Stomach (tissue), 9 donors: ENCODE measurements around the gene PARS2. TPM values are rescaled to one million over a fixed set of nuclear protein-coding genes. Genes with fewer than 3 reads are reported as not detected.

Experiments
- DNase-seq, 2 donors: peaks; one replicate each; pipeline versions ENCODE4 v3.0.0 to v3.0.0-alpha.2; 2013 to 2019
- H3K27ac ChIP-seq, 5 donors: fragments of 200-600 bp in 4 of 5; sonication (generic) in 4 of 5; one replicate each; pipeline ENCODE4 v1.5.1; 2013 to 2019; ENCODE audit warnings: mild to moderate bottlenecking in 1 of 5, moderate library complexity in 1 of 5
- H3K27me3 ChIP-seq, 3 donors: fragments of 200-600 bp; sonication (generic); one replicate each; pipeline ENCODE4 v1.5.1; 2017 to 2019; ENCODE audit warnings: mixed run types in 1 of 3
- H3K36me3 ChIP-seq, 4 donors: fragments of 200-600 bp; sonication (generic); 1 replicate in 3 of 4; 2 replicates in 1 of 4; pipeline ENCODE4 v1.5.1; 2016 to 2019
- H3K4me1 ChIP-seq, 4 donors: fragments of 200-600 bp; sonication (generic); one replicate each; pipeline ENCODE4 v1.5.1; 2016 to 2019
- H3K4me3 ChIP-seq, 4 donors: fragments of 200-600 bp; sonication (generic) in 3 of 4; one replicate each; pipeline ENCODE4 v1.5.1; 2016 to 2019; ENCODE audit warnings: mild to moderate bottlenecking in 1 of 4
- H3K9me3 ChIP-seq, 4 donors: fragments of 200-600 bp; sonication (generic); one replicate each; pipeline ENCODE4 v1.5.1; 2016 to 2019
- EP300 ChIP-seq: sonication (generic); formaldehyde crosslinking; IDR thresholded peaks from one replicate; pipeline ENCODE4 v1.6.1; 2017; ENCODE audit warnings: antibody characterized with exemption
- POLR2A ChIP-seq, 4 donors: fragments of 450-650 bp; IDR thresholded peaks; one replicate each; pipeline ENCODE4 v1.6.1; 2016; ENCODE audit warnings: antibody characterized with exemption in 4 of 4, control low read depth in 2 of 4, mild to moderate bottlenecking in 1 of 4, moderate library complexity in 1 of 4
- POLR2AphosphoS5 ChIP-seq, 3 donors: sonication (generic); formaldehyde crosslinking; IDR thresholded peaks; one replicate each; pipeline ENCODE4 v1.6.1; 2016; ENCODE audit warnings: antibody characterized with exemption in 3 of 3
- WGBS, 5 donors: extraction: QIAGEN DNeasy Blood & Tissue Kit in 3 of 5; methylation state at CpG; one replicate each; pipeline versions ENCODE4 v1.1.5 to v1.1.7; 2013 to 2018; 5-methylcytosine and 5-hydroxymethylcytosine counted together
- intact Hi-C: fragments of 100-400 bp; cut with DNase I; formaldehyde crosslinking; loops from one replicate; pipeline ENCODE4 v1.15.1; 2023; ENCODE audit warnings: low total_unique reads
- polyA plus RNA-seq, 3 donors: library from polyadenylated mRNA; stranded (reverse); fragments of 200-250 nt; gene quantifications; one replicate each; pipeline ENCODE4 v1.2.3, GENCODE V29; 2013
- total RNA-seq, 5 donors: library from RNA; depleted of rRNA; stranded (reverse); fragments of >200 nt; gene quantifications; one replicate each; pipeline versions ENCODE4 v1.1.0 to v1.2.3, GENCODE V29; 2014 to 2016
- TF ChIP-seq, protein P1 (sequence below), 7 experiments: fragments of 450-650 bp in 4 of 7; fragments of 200-600 bp in 3 of 7; sonication (generic) in 3 of 7; IDR thresholded peaks; one replicate each; pipeline ENCODE4 v1.5.1; 2016 to 2019; ENCODE audit warnings: antibody characterized with exemption in 7 of 7, control low read depth in 2 of 7, mild to moderate bottlenecking in 1 of 7
- donor health status: healthy with polysubstance abuse.
- donor health status: Bipolar disorder and iron deficiency.
- donor health status: healthy.

Gene PARS2
- total and polyA plus RNA-seq, 8 donors: 0.29 to 3.6 (median 1.8) TPM; not detected in 1

DNA sequence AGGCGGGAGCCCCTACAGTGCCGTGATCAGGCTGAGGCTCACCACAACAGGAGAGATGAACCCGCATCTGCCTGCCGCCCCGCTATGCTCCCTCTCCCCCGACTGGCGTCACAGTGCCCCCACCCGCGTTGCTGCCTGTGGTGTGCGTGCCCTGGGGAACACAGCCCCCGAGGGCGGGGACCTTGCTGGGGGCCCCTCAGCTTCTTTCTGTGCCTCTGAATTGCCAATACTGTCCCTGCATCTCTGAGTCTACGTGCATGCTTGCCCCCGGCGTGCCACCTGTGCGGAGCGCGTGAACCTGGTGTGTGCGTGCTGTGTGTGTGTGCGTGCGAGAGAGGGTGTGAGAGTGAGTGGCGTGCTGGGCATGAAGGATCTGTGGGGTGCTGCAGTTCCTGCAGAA, 10.3 kb downstream of the PARS2 start:
- WGBS, 5 donors: 93 to 96% (median 95%) methylated on average over 18 to 22 of the region's 22 CpGs
- DNase-seq: no peak
- intact Hi-C loops: no loop called here
- Histone ChIP-seq H3K4me1 (no peaks in the 10 kb centered on the region), H3K36me3 (peaks cover 14 to 37% (median 34%) of the 10 kb centered on the region in 4 donors), H3K9me3 (no peaks in the 10 kb centered on the region), H3K27me3 (no peaks in the 10 kb centered on the region), H3K4me3 (no peak overlapping the region), H3K27ac (no peak overlapping the region)
- TF ChIP-seq POLR2A (IDR thresholded peaks at IDR 0.05): no peak
- TF ChIP-seq, protein P1, sequence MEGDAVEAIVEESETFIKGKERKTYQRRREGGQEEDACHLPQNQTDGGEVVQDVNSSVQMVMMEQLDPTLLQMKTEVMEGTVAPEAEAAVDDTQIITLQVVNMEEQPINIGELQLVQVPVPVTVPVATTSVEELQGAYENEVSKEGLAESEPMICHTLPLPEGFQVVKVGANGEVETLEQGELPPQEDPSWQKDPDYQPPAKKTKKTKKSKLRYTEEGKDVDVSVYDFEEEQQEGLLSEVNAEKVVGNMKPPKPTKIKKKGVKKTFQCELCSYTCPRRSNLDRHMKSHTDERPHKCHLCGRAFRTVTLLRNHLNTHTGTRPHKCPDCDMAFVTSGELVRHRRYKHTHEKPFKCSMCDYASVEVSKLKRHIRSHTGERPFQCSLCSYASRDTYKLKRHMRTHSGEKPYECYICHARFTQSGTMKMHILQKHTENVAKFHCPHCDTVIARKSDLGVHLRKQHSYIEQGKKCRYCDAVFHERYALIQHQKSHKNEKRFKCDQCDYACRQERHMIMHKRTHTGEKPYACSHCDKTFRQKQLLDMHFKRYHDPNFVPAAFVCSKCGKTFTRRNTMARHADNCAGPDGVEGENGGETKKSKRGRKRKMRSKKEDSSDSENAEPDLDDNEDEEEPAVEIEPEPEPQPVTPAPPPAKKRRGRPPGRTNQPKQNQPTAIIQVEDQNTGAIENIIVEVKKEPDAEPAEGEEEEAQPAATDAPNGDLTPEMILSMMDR (IDR thresholded peaks at IDR 0.05): no peak
- TF ChIP-seq POLR2AphosphoS5 (IDR thresholded peaks at IDR 0.05): no peak
- TF ChIP-seq EP300: no peak

- H3K27me3 ChIP-seq: no peaks in the 10 kb centered on the region
- H3K4me3 ChIP-seq: no peak overlapping the region
- whole genome bisulfite sequencing, 5 donors: 72 to 82% (median 76%) methylated on average over 4 of the region's 4 CpGs
- H3K9me3 ChIP-seq: no peaks in the 10 kb centered on the region
- DNase-seq: no peak
- peaks cover 0 to 11% (median 8%) of the 10 kb centered on the region in 4 donors for H3K36me3 ChIP-seq
- no peak overlapping the region for H3K27ac ChIP-seq
- TF ChIP-seq, protein P1 (IDR thresholded peaks at IDR 0.05): no peak
- no peak for TF ChIP-seq EP300
- intact Hi-C loops: no loop called here
- H3K4me1 ChIP-seq: no peaks in the 10 kb centered on the region
Observed at GRCh38 chr1:54751426-54751825, 12.9 kb downstream of the PARS2 start.

DNA sequence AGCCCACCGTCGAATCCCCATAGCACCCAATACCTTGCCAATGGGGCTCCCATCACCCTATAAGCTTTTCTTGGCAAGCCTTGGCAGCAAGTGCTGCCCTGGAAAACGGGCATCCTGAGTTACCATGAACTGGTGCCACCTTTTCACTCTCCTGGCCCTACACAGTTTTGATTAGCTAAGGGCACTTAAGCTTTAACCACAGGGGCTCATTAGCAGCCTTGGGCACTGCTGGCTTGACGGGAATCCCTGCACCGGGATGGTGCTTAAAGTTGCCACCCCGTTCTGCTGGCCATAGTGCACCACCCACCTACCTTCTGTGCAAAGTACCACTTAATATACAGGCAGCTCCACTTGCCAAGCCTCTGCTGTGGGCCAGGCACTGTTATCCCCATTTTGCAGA, 13.7 kb downstream of the PARS2 start:
- no peak overlapping the region for H3K4me3 ChIP-seq
- no peak for DNase-seq
- peaks cover 0 to 3% (median 1%) of the 10 kb centered on the region in 4 donors for H3K36me3 ChIP-seq
- no peaks in the 10 kb centered on the region for H3K4me1 ChIP-seq
- WGBS, 5 donors: 54 to 79% (median 63%) methylated on average over 6 of the region's 6 CpGs
- TF ChIP-seq POLR2AphosphoS5 (IDR thresholded peaks at IDR 0.05): no peak
- TF ChIP-seq, protein P1 (IDR thresholded peaks at IDR 0.05): no peak
- no peak for TF ChIP-seq EP300
- no peak for TF ChIP-seq POLR2A (IDR thresholded peaks at IDR 0.05)
- no peaks in the 10 kb centered on the region for H3K9me3 ChIP-seq
- no peaks in the 10 kb centered on the region for H3K27me3 ChIP-seq
- intact Hi-C loops: no loop called here
- H3K27ac ChIP-seq: no peak overlapping the region

DNA sequence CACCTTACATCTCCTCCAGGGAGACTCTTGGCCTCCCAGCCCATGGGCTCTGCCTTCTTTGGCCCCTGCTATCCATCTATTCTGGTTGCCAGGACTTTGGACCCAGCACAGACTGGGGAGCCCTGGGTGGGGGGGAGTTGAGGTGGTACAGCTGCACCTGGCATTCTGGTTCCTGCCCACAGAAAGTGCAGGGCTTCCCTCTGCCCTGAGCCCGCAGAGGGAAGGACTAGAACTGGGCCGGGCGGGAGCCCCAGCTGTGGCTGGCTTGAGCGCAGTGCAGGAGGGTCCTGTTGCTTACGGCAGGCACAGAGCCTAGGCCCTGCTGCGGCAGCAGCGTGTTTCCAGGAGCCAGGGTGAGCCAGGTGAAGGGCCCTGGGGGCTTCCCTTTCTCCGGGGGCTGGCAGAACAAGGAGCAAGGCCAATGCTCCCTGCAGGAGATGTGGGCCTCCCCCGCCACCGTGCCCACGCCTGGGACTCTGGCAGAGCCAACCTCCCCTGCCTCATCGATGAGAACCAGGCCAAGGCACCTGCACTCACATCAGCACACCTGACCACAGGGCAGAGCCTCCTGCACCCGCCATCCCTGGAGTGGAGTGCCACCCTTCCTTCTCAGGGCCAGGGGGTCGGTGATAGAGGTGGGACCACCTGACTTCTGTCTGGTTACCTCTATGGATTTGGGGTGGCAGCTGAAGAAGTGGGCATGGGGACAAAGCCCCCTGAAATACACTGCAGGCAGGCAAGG, 16.1 kb downstream of the PARS2 start:
- Histone ChIP-seq H3K27ac (no peak overlapping the region), H3K9me3 (no peaks in the 10 kb centered on the region), H3K27me3 (no peaks in the 10 kb centered on the region), H3K36me3 (peaks cover 0 to 16% (median 14%) of the 10 kb centered on the region in 4 donors), H3K4me3 (no peak overlapping the region), H3K4me1 (no peaks in the 10 kb centered on the region)
- 83 to 100% (median 85%) methylated on average over 2 to 14 of the region's 14 CpGs for WGBS, 5 donors
- intact Hi-C loops: no loop called here
- no peak for DNase-seq
- TF ChIP-seq POLR2AphosphoS5 (IDR thresholded peaks at IDR 0.05) (no peak), POLR2A (IDR thresholded peaks at IDR 0.05) (no peak), EP300 (no peak)
- TF ChIP-seq, protein P1 (IDR thresholded peaks at IDR 0.05): no peak
